ENCODE results near the gene CRMP1.

DNA sequence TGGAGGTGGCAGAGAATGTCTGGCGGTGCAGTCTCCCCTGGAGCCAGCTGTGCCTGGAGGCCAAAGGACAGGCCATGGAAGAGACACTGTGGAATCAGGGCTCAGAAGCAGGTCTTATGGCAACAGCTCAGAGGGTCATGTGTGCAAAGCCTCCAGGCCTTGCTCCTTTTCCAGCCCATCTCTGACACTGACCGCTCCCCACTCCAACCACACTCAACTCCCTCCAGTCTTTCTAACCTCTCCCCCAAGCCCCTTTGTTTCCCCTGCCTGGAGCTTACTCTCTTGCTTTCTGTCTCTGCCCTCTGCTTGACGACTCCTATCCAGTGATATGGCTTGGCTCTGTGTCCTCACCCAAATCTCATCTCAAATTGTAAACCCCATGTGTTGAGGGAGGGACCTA, 34.2 kb upstream of the CRMP1 start:
- no peak for TF ChIP-seq YY1 (IDR thresholded peaks at IDR 0.05; ENCODE audit: insufficient read depth, insufficient read length)
- no peak for TF ChIP-seq SUZ12 (IDR thresholded peaks at IDR 0.05; ENCODE audit: extremely low read depth, insufficient read depth, insufficient read length)
- no peak for TF ChIP-seq ZNF274 (IDR thresholded peaks at IDR 0.05; ENCODE audit: low read depth, low read length)

Measured in NT2/D1 (cell line).